HG03521 (cell line): ENCODE measurements around the gene TRIM3.
A peak's percentile ranks its signal among the peaks of the same experiment; 100 is the strongest.

Source experiments
- ATAC-seq: cut with Tn5 transposase; IDR thresholded peaks from one replicate; pipeline ENCODE4 v1.9.1; 2021; ENCODE audit warnings: mild to moderate bottlenecking, moderate library complexity; ENCODE audit not compliant: unreplicated experiment

The TRIM3 gene

DNA sequence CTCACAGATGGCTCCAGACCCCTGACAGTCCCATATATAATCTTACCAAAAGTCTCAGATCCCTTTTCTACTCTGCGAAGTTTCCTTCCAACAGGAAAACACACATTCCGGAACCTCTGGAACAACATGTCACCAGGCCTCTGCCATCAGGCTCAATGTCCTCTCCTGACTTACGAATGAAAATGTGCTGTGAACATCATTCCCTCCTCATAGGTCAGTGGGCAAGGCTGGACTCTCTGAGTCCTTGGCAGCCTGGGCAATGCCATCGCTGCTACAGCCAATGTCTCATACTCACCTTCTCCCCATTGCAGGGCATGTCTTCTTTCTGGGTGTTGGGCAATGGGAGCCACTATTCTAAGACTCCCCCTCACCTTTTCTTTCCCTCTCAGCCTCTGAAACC is 31.3 kb downstream of the TRIM3 start:
- ATAC-seq, result no peak

DNA sequence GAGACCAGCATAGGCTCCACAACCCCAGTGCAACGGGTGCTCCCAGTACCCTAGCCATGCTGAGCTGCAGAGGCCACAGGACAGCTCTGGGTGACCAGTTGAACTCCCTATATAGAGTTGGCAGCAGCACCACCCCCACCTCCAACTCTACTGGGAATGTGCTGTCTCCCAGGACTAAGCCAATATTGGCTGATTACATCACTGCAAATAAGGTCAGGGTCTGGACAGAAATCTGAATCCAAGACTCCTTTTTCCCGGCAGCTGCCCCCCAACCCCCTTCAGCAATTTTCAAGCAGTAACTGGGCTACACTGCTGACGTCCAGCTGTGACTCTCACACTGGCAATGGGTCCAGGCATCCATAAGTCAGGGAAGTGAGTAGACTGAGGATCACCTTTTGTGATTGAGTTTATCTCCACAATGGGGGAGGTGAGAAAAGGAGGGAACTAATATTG is 32.8 kb downstream of the TRIM3 start, which contains the start of gene HPX:
TSS of gene HPX (minus strand) at position 82 of the 453 bp plus-strand sequence. CDS start at position 58, 24 bp downstream.
- no peak for ATAC-seq

DNA sequence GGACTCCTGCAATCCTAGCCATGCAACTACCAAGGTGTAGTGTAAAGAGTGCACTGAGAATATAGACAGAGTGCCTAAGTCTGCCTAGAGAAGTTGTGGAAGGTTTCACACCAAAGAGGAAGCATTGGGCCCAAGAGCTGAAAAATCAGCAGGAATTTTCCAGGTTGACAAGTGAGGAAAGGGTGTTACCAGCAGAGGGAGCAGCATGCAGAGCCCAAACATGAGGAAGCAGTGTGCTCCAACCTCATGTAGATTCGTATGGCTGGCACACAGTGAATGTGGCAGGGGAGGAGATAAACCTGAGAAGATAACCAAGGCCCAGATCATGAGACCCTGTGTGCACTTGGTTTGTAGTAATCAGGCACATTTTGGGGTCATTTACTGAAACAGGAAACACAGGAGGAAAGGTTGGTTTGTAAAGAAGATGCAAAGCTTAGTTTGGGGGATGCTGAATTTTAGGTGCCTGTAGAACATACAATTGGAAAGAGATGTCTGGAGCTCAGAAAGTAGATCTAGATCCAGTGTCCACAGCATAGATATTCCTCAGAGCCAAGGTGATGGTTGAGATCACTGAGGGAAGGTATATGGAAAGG is 34.7 kb downstream of the TRIM3 start:
- ATAC-seq, result no peak

- no peak for ATAC-seq
Observed at GRCh38 chr11:6437993-6438392, 35.7 kb downstream of the TRIM3 start.

GRCh38 chr11:6437423-6437822 is 36.3 kb downstream of the TRIM3 start:
- ATAC-seq, result no peak

DNA sequence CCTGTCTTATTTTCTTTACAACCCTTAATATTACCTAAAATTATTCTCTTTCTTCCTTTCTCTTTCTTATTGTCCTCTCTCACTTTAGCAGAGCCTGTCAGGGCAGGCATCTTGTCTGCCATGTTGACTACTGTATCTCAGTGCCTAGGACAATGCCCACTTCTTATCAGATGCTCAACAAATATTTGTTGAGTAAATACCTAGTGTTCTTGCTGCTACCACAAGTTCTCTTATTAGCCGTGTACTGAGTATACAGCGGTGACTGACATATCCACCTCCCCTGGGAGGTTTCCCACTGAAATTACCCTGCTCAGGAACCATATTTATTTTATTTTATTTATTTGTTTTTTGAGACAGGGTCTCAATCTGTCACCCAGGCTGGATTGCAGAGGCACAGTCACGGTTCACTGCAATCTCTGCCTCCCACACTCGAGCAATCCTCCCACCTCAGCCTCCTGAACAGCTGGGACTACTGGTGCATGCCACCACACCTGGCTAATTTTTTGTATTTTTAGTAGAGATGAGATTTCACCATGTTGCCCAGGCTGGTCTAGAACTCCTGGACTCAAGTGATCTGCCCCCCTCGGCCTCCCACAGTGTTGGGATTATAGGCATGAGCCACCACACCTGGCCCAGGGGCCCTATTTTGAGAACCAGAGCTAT is 39.6 kb downstream of the TRIM3 start:
- peak; percentile 39 for ATAC-seq

DNA sequence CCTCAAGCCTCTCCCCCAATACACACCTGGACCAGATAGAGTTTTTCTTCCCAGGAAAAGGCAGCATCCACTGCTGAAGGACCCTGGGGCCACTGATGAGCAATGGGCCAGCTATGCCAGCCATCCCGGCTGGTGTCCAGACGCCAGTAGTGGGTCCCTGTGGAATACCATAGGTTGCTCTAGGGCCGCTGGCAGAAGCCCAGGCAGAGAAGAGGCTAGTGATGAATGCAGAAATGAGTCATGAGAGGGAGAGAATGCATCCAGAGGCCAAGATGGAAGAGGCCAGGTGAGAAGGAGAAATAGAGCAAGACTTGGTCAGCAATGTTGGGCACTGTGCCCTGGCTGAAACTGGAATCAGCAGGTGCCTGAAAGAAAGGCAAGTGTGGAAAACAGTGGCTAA is 41.9 kb downstream of the TRIM3 start:
- no peak for ATAC-seq

- no peak for ATAC-seq
Observed at GRCh38 chr11:6427516-6427915, 46.2 kb downstream of the TRIM3 start.

DNA sequence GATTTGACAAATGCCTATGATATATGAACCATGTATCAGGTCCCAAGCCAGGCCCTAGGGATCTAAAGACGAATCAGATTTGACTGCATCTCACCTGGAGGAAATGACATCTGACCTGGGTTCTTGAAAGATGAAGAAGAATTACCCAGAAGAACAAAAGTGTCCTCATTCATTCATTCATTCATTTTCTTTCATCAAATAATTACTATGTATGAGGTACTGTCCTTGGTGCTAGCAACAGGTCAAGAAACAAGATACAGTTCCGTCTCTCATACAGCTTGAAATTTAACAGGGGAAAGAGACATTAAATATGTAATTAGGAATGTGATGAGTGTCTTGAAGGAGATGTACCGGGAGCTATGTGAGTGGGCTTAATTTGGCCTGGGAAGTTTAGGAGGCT is 53.1 kb downstream of the TRIM3 start:
- ATAC-seq, result no peak

GRCh38 chr11:6419009-6419631 is 54.6 kb downstream of the TRIM3 start, which contains the start of gene APBB1:
Gene APBB1 (minus strand): TSS chr11:6419094. CDS start chr11:6411347, 7,747 bp downstream.
- ATAC-seq, result peak; percentile 48

- peak; percentile 11 for ATAC-seq
Observed at GRCh38 chr11:6418557-6419008, 55.2 kb downstream of the TRIM3 start.

- ATAC-seq, result no peak
Observed at GRCh38 chr11:6417907-6418556, 55.7 kb downstream of the TRIM3 start.

GRCh38 chr11:6415797-6416196 is 57.9 kb downstream of the TRIM3 start:
- ATAC-seq, result no peak

GRCh38 chr11:6414874-6415328 is 58.8 kb downstream of the TRIM3 start:
- ATAC-seq, result no peak

DNA sequence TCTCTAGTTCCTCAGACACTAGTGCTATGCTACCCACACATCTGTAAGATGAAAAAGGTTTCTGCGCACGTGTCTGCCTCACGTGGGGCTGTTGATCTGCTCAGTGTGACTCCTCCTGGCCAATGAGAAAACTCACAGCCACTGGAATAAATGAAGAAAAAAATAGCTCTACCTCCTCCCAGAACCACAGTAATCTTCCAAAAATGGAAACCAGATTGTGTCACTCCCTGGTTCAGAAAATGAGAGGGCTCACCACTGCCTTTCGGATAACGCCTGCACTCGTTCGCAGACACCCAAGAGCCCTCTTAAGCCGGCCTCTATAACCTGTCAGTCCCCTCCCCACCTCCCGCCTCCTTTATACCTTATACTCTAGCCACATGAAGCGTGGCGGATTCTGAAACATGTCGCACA is 59.9 kb downstream of the TRIM3 start:
- ATAC-seq, result no peak

DNA sequence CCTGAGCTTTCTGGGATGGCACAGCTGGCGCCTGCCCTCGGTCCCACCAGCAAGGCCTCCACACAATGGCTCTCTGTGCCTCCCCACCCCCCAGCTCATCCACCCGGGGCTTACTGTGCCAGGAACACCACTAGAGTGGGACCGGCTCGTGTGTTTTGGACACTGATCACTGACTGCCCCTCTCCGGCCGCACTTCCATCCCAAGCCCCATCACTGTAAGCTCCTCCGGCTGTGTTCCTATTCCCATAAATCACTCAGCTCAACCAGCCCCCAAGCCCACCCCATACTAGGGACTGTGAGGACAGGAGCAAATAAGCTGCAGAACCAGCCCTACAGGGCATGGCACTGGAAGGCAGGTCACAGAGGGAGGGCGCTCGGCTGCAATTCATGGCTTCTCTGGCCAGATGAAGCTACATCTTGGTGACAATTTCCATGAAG is 62.1 kb downstream of the TRIM3 start:
- ATAC-seq, result no peak

- ATAC-seq, result no peak
Observed at GRCh38 chr11:6410695-6411430, 62.9 kb downstream of the TRIM3 start.

DNA sequence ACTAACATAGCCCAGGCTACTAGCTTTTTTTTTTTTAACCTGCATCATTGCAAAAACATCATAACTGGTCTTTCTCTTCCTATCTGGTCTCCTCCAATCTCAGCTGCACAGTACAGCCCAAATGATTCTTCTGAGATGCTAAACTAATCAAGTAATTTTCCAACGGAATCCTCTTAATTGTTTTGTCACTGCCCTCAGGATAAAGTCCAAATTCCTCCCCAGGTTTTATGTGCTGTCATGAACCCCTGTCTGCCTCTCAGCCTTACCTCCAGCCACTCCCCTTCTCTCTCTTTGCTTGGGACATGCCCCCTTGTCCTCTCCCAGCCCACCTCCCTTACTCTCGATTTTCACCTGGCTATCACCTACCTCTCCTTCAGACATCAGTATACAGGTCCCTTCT is 67.4 kb downstream of the TRIM3 start:
- ATAC-seq, result no peak

DNA sequence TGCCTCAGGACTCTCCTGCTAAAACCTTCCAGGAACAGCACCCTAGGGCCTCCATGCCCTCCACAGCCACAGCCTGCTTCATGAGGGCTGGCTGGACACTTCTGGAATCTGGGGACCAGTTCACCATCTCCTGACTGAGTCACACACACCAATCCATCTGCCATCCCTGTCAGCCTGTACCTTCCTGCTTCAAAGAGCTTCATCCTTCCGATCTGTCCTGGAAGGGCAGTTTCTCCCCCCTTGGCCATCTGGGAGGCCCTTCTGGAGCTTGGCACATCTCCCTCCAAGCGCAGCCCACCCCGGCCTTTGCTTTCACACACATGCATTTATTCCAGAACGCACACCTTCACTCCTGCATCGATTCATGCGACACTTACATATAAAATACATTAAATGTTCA is 67.9 kb downstream of the TRIM3 start:
- no peak for ATAC-seq

DNA sequence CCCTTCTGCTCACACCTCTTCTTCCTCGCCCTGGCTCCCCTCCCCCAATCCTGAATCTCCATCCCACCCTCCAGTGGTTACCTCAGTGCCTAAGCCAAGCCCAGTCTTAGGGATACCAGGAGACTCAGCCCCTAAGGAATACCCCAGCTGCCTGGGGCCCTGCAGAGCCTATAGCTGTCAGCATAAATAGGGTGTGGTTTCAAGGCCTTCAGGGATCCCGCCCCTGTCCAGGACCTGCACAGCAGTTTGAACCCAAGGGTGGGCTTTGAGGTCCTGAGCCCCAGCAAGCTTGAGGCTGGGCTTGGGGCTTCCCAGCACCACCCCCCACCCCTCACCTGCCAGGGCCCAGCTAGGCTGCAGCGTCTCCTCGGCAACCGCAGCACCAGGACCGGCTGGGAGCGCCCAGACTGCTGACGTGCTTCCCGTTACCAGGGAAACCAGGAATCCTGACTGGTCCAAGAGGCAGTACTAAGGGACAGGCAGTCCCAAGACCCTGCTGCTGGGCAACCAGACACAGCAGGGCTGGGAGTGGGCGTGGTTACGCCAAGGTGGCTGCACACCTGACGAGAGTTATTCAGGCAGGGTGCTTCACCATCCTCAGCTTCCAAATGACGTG is 68.6 kb downstream of the TRIM3 start:
- ATAC-seq, result no peak
